Amniotic stem cell (primary cell): ENCODE measurements around the gene CENPO.

ENCODE experiments used
- DNase-seq: peaks from one replicate; lab custom pipeline; 2025; lab: John Stamatoyannopoulos, UW

Gene CENPO

DNA sequence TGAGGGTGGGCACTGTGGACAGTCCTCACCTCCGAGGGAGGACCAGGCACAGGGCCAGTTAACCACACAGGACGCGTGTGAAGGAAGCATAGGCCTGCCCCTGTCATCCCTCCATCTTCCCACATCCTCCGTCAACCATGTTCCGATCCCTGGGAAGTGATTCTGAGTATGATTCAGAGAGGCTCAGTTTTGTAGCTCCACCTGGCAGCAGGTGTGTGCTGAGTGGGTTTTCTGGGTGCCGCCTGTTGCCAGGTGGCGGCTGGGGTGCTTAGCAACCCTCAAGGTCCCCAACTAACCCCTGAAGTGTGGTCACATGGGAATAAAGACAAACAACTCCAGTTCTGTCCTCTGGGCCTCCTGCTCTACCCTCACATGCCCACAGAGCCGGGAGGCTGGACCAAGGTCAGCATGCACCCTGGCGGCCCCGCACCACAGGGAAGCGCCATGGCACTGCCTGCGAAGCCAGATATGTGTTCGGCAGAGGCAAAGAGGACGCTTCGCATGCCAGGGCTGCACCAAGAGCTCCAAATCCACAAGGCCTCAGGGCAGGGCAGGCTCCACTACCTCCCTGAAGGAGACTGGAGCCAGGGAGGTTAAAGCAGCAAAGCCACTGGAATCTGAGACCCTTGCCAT is 66.9 kb downstream of the CENPO start:
- no peak for DNase-seq

DNA sequence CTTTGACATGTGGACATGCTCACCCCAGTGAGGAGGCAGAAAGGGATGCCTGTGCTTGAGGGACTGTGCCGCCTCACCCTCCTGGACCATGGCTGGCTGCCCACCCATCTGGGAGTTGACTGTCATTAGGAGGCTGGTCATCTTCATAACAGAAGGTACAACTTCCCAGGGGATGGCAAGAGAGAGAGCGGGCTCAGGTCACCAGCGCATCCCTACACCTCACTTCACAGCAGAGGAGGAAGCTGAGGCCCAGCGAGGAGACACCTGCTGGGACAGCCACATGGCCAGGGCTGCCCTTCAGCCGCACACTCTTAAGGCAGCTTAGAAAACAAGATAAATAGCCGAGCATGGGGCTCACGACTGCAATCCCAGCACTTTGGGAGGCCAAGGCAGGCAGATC is 67.4 kb downstream of the CENPO start:
- no peak for DNase-seq

DNA sequence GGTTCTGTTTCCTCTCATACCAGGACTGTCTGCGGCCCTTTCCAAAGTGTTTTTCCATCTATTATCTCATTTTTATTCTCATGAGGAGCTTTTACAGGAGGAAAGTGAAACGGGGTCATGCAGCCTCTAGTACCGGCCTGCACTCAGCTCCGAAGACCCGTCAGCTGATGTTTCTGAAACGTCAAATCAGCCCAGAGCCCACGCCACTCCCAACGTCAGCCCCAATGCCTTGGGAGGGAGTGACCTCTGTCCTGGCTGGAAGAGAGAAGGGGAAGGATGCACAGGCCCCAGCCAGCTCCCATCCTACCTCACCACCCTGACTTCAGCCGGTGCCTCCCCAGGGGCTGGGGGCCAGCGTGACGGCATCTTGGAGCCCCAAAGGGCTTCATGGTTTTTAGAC is 68.3 kb downstream of the CENPO start:
- no peak for DNase-seq

DNA sequence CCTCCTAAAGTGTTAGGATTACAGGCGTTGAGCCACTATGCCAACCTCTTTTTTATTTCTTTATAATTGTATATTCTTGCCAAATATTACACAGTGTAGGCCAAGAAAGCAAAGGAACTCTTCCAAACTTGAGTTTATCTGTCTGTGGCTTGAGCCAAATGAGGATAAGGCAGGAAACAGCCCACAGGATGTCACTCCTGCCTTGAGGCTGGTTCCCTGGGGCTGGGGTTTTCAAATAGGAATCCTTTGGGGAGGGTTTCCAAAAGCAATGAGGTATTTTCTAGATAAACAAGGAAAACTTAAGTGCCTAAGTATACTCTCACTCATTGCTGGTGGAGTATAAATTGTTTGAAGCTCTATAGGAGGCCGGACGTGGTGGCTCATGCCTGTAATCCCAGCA is 70.4 kb downstream of the CENPO start:
- no peak for DNase-seq

DNA sequence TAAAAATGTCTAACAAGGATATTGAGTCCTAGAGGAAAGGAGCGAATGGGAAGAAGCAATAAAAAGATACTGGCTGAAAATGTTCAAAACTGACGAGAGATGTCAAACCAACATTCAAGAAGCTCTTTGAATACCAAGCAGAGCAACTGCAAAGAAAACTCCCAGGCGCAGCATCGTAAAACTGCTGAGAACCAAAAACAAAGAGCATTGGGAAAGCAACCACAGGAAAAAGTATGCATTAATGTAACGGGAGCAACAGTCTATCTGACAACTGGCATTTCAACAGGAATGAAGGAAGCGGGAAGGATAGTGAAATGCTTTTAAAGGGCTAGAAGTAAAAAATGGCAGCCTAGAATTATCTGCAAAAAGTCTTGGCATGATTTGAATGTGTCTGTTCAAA is 73.7 kb downstream of the CENPO start:
- DNase-seq: no peak

DNA sequence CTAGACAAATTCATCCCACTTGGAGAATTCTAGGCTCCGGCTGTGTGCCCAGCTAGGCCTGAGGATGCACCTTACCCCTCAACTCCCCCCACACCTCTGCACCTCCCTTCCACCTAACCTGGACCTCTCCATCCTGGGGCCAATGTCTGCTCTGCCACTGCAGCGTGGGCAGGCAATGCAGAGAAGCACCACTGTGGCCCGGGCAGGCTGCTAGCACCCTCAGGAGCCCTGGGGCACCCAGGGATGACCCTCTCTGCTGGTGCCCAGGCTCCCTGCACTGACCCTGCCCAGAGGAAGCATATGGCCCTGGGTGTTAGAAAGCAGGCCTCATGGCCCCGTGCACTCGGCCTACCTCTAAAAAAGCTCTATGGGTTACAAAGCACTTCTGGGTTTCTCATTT is 77.2 kb downstream of the CENPO start:
- no peak for DNase-seq

DNA sequence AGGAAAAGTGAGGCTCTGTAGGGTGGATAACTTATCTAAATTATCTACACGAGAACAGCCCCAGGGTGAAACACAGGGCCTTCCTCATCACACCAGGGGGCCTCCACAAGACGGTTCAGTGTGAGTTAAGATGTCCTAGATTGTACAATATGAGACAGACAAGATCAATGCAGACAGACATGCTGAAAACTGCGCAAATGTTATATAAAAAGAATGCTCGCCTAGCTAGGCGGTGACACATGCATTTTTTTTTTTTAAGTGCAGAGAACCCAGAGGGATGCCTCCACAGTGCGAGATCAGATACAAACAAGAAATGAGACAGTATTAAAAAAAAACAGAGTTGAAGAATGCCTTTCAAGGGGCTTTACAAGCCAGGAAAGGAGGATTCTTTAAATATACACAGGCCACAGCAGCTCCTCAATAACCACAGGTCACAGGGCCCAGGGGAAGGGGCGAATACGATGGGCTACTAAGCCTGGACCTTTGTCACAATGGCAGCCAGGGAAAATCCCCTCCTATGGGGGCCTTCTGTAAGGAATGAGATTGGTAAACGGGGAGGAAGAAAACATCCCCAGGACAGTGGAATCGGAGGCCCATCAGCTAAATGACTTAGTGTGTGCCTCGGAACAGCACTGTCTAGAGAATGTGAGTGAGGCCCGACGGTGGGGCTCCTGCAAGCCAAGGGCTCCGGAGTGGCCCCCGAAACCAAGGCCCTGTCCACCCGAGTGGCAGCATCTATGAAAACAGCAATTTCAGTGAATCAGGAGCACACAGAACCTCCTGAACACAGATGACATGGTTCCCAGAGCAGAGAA is 77.9 kb downstream of the CENPO start:
- DNase-seq: no peak

DNA sequence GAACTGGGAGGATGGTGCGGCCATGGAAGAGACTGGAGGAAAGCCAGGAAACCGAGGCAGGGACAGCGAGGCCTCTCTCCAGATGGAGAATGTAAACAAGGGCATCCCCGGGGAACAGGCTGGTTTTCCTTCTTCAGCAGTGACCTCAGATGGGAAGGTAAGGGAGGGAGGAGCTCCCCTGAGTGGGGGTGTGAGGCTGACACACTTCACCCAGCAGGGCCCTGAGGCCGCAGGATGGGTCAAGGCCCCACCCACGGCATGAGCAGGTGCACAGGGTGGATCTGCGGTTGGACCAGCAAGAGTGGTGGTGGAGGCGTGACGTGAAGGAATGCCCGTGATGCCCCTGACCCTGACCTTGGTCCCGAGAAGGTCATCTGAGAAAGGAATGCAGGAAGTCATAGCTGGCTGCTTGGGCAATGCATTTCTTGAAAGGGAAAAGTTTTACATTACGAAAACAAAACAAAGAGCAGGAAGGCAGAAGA is 78.7 kb downstream of the CENPO start:
- no peak for DNase-seq
